Endothelial cell (in vitro differentiated cells): Measurements from ENCODE around the gene OTX2. TPM values are rescaled to one million over a fixed set of nuclear protein-coding genes. Genes with fewer than 3 reads are reported as not detected.

ENCODE experiments used
- DNase-seq: peaks from one replicate; pipeline ENCODE4 v3.0.0; 2021; ENCODE audit warnings: low spot score
- H3K27ac Mint-ChIP-seq: one replicate; pipeline ENCODE4 v1.8.0; 2021; ENCODE audit warnings: mixed read lengths, inconsistent platforms; ENCODE audit not compliant: unreplicated experiment
- H3K27me3 Mint-ChIP-seq: one replicate; pipeline ENCODE4 v1.8.0; 2021; ENCODE audit warnings: mild to moderate bottlenecking, moderate library complexity, mixed read lengths, inconsistent platforms; ENCODE audit not compliant: unreplicated experiment
- H3K36me3 Mint-ChIP-seq: one replicate; pipeline ENCODE4 v1.8.0; 2021; ENCODE audit warnings: mild to moderate bottlenecking, low read depth, mixed read lengths, inconsistent platforms; ENCODE audit not compliant: unreplicated experiment
- H3K4me1 Mint-ChIP-seq: one replicate; pipeline ENCODE4 v1.8.0; 2021; ENCODE audit warnings: mild to moderate bottlenecking, mixed read lengths, inconsistent platforms; ENCODE audit not compliant: unreplicated experiment
- H3K4me3 Mint-ChIP-seq: one replicate; pipeline ENCODE4 v1.8.0; 2021; ENCODE audit warnings: mild to moderate bottlenecking, mixed read lengths, inconsistent platforms; ENCODE audit not compliant: unreplicated experiment
- H3K9me3 Mint-ChIP-seq: one replicate; pipeline ENCODE4 v1.8.0; 2021; ENCODE audit warnings: mixed read lengths, inconsistent platforms; ENCODE audit not compliant: unreplicated experiment
- CTCF ChIP-seq: fragments of 200-600 bp; sonication (generic); IDR thresholded peaks from one replicate; pipeline ENCODE4 v1.5.0; 2021; ENCODE audit warnings: antibody characterized with exemption; ENCODE audit not compliant: unreplicated experiment
- total RNA-seq: library from RNA; stranded (reverse); fragmentation: NEBNext Ultra II Directional; extraction: Animal tissue kit (Norgen Biotek cat#: 25700); gene quantifications from one replicate; pipeline ENCODE4 v1.2.1, GENCODE V29; 2021; ENCODE audit not compliant: unreplicated experiment

The OTX2 gene
- total RNA-seq, 1 donor from 2014 or later: 12.0 TPM

- no peak for TF ChIP-seq CTCF
- Mint-ChIP-seq H3K27ac (no peak overlapping the region), H3K36me3 (no peaks in the 10 kb centered on the region), H3K9me3 (no peaks in the 10 kb centered on the region), H3K27me3 (no peaks in the 10 kb centered on the region), H3K4me1 (no peaks in the 10 kb centered on the region), H3K4me3 (no peak overlapping the region)
- DNase-seq: no peak
Measured at GRCh38 chr14:56754921-56755320, 55.4 kb downstream of the OTX2 start.

GRCh38 chr14:56753396-56753795, 56.9 kb downstream of the OTX2 start:
- TF ChIP-seq CTCF: no peak

GRCh38 chr14:56752428-56752827, 57.9 kb downstream of the OTX2 start:
- Mint-ChIP-seq H3K36me3 (no peaks in the 10 kb centered on the region), H3K9me3 (no peaks in the 10 kb centered on the region), H3K27ac (no peak overlapping the region), H3K27me3 (peaks cover 2% of the 10 kb centered on the region), H3K4me3 (no peak overlapping the region), H3K4me1 (no peaks in the 10 kb centered on the region)
- DNase-seq: no peak
- TF ChIP-seq CTCF: no peak

More at GRCh38 chr14:56753396-56753795, 56.9 kb downstream of the OTX2 start:
- Mint-ChIP-seq H3K27me3 (peaks cover 2% of the 10 kb centered on the region), H3K4me1 (no peaks in the 10 kb centered on the region), H3K4me3 (no peak overlapping the region), H3K27ac (no peak overlapping the region), H3K36me3 (no peaks in the 10 kb centered on the region), H3K9me3 (no peaks in the 10 kb centered on the region)
- no peak for DNase-seq

- TF ChIP-seq CTCF: peak; percentile 40
- DNase-seq: peak; percentile 16
- Mint-ChIP-seq H3K36me3 (no peaks in the 10 kb centered on the region), H3K27me3 (peaks cover 2% of the 10 kb centered on the region), H3K27ac (no peak overlapping the region), H3K4me3 (no peak overlapping the region), H3K9me3 (no peaks in the 10 kb centered on the region), H3K4me1 (no peaks in the 10 kb centered on the region)
Measured at GRCh38 chr14:56751471-56751870, 58.8 kb downstream of the OTX2 start.

Other genes starting within 250 kb of the OTX2 start
- gene TMEM260, start 230.7 kb downstream of the OTX2 start, total RNA-seq: 17.0 TPM